H9 (cell line): ENCODE results near the gene PITX3. TPM values are rescaled to one million over a fixed set of nuclear protein-coding genes. Genes with fewer than 3 reads are reported as not detected.

Experiments
- DNase-seq: peaks from one replicate; pipeline ENCODE4 v3.0.0-alpha.2; 2017
- H2AFZ ChIP-seq: one replicate; pipeline ENCODE4 v1.6.1; 2013; ENCODE audit warnings: mild to moderate bottlenecking, low read length, control low read depth, moderate library complexity
- H2AK5ac ChIP-seq: 2 replicates; pipeline ENCODE4 v1.6.1; 2013; ENCODE audit warnings: low read length, control low read depth, mixed read lengths; ENCODE audit not compliant: insufficient read length
- H2BK120ac ChIP-seq: one replicate; pipeline ENCODE4 v1.6.1; 2013; ENCODE audit warnings: low read depth, mild to moderate bottlenecking, low read length, control low read depth, inconsistent platforms; ENCODE audit not compliant: poor library complexity, severe bottlenecking
- H2BK12ac ChIP-seq: 2 replicates; pipeline ENCODE4 v1.6.1; 2013; ENCODE audit warnings: low read length, control low read depth, mixed read lengths, low read depth; ENCODE audit not compliant: insufficient read length
- H2BK15ac ChIP-seq: 2 replicates; pipeline ENCODE4 v1.6.1; 2013; ENCODE audit warnings: low read depth, low read length, control low read depth
- H2BK20ac ChIP-seq: one replicate; pipeline ENCODE4 v1.6.1; 2013; ENCODE audit warnings: low read depth, mild to moderate bottlenecking, low read length, control low read depth, inconsistent platforms; ENCODE audit not compliant: poor library complexity, severe bottlenecking
- H2BK5ac ChIP-seq: 2 replicates; pipeline ENCODE4 v1.6.1; 2013; ENCODE audit warnings: low read length, control low read depth, mixed read lengths; ENCODE audit not compliant: insufficient read length
- H3K14ac ChIP-seq: 2 replicates; pipeline ENCODE4 v1.6.1; 2013; ENCODE audit warnings: low read length, control low read depth; ENCODE audit not compliant: insufficient read depth
- H3K18ac ChIP-seq: 2 replicates; pipeline ENCODE4 v1.6.1; 2013; ENCODE audit warnings: low read depth, mild to moderate bottlenecking, mixed read lengths, low read length, control low read depth; ENCODE audit not compliant: insufficient read length
- H3K23ac ChIP-seq: 2 replicates; pipeline ENCODE4 v1.6.1; 2013; ENCODE audit warnings: low read length, control low read depth, mixed read lengths, low read depth; ENCODE audit not compliant: insufficient read length
- H3K23me2 ChIP-seq: 2 replicates; pipeline ENCODE4 v1.6.1; 2013; ENCODE audit warnings: low read depth, mild to moderate bottlenecking, mixed read lengths, low read length, control low read depth; ENCODE audit not compliant: insufficient read length, poor library complexity, severe bottlenecking
- H3K27ac ChIP-seq: 2 replicates; pipeline ENCODE4 v1.5.1; 2013; ENCODE audit warnings: low read length, control low read depth, mixed read lengths, low read depth; ENCODE audit not compliant: insufficient read length
- H3K27me3 ChIP-seq: 2 replicates; pipeline ENCODE4 v1.6.1; 2013; ENCODE audit warnings: low read length, control low read depth, inconsistent platforms; ENCODE audit not compliant: insufficient read depth
- H3K4ac ChIP-seq: 2 replicates; pipeline ENCODE4 v1.6.1; 2013; ENCODE audit warnings: low read depth, mild to moderate bottlenecking, control low read depth, inconsistent platforms, low read length, moderate library complexity
- H3K4me1 ChIP-seq: 2 replicates; pipeline ENCODE4 v1.6.1; 2013; ENCODE audit warnings: low read length, control low read depth, inconsistent platforms; ENCODE audit not compliant: insufficient read depth
- H3K4me2 ChIP-seq: 2 replicates; pipeline ENCODE4 v1.6.1; 2013; ENCODE audit warnings: low read length, control low read depth, mixed read lengths; ENCODE audit not compliant: insufficient read length, insufficient read depth
- H3K56ac ChIP-seq: 2 replicates; pipeline ENCODE4 v1.6.1; 2013; ENCODE audit warnings: low read depth, mild to moderate bottlenecking, mixed read lengths, low read length, control low read depth; ENCODE audit not compliant: insufficient read length
- H3K79me1 ChIP-seq: 2 replicates; pipeline ENCODE4 v1.6.1; 2013; ENCODE audit warnings: low read depth, mild to moderate bottlenecking, moderate library complexity, low read length, control low read depth, inconsistent platforms; ENCODE audit not compliant: insufficient read depth, poor library complexity, severe bottlenecking
- H3K79me2 ChIP-seq: 2 replicates; pipeline ENCODE4 v1.6.1; 2013; ENCODE audit warnings: low read length, control low read depth, inconsistent platforms; ENCODE audit not compliant: insufficient read depth
- H3K9ac ChIP-seq: 2 replicates; pipeline ENCODE4 v1.6.1; 2013; ENCODE audit warnings: low read length, control low read depth, mixed read lengths; ENCODE audit not compliant: insufficient read length; ENCODE audit errors: extremely low read depth
- H3K9me3 ChIP-seq: one replicate; pipeline ENCODE4 v1.6.1; 2013; ENCODE audit warnings: low read depth, low read length, inconsistent platforms; ENCODE audit not compliant: control insufficient read depth
- H3T11ph ChIP-seq: one replicate; pipeline ENCODE4 v1.6.1; 2013; ENCODE audit warnings: mild to moderate bottlenecking, low read length, control low read depth, inconsistent platforms
- H4K20me1 ChIP-seq: one replicate; pipeline ENCODE4 v1.6.1; 2013; ENCODE audit not compliant: control insufficient read depth, insufficient read length, insufficient read depth
- H4K5ac ChIP-seq: 2 replicates; pipeline ENCODE4 v1.6.1; 2013; ENCODE audit warnings: low read depth, mild to moderate bottlenecking, mixed read lengths, low read length, control low read depth; ENCODE audit not compliant: insufficient read length
- H4K8ac ChIP-seq: replicated peaks from 2 replicates; pipeline ENCODE4 v1.6.1; 2013; ENCODE audit warnings: low read length, control low read depth, mixed read lengths, low read depth; ENCODE audit not compliant: insufficient read length
- H4K91ac ChIP-seq: 2 replicates; pipeline ENCODE4 v1.6.1; 2013; ENCODE audit warnings: low read depth, mild to moderate bottlenecking, moderate library complexity, mixed read lengths, low read length, control low read depth; ENCODE audit not compliant: insufficient read length
- H3K27ac Mint-ChIP-seq, 3 experiments: 2 replicates in 2 of 3; 3 replicates in 1 of 3; pipeline ENCODE4 v1.8.0; 2020 to 2021; ENCODE audit warnings: mixed read lengths in 3 of 3, mild to moderate bottlenecking in 1 of 3, moderate library complexity in 1 of 3
- H3K27me3 Mint-ChIP-seq: 2 replicates; pipeline ENCODE4 v1.8.0; 2021; ENCODE audit warnings: low read depth, mild to moderate bottlenecking, moderate library complexity, mixed read lengths
- H3K36me3 Mint-ChIP-seq, 3 experiments: 2 replicates in 2 of 3; 3 replicates in 1 of 3; pipeline ENCODE4 v1.8.0; 2020 to 2021; ENCODE audit warnings: low read depth in 3 of 3, mixed read lengths in 3 of 3; ENCODE audit not compliant: insufficient read depth in 1 of 3
- H3K4me1 Mint-ChIP-seq, 2 experiments: 2 replicates each; pipeline ENCODE4 v1.8.0; 2020; ENCODE audit warnings: mixed read lengths in 2 of 2
- H3K4me3 Mint-ChIP-seq, 2 experiments: 2 replicates in 1 of 2; 3 replicates in 1 of 2; pipeline ENCODE4 v1.8.0; 2020 to 2021; ENCODE audit warnings: mild to moderate bottlenecking in 2 of 2, mixed read lengths in 2 of 2, moderate library complexity in 1 of 2
- H3K9me3 Mint-ChIP-seq, 2 experiments: 2 replicates in 1 of 2; 3 replicates in 1 of 2; pipeline ENCODE4 v1.8.0; 2020; ENCODE audit warnings: mild to moderate bottlenecking in 2 of 2, mixed read lengths in 2 of 2, moderate library complexity in 1 of 2
- CTCF ChIP-seq: fragments of 200-600 bp; sonication (generic); conservative IDR thresholded peaks from 3 replicates; pipeline ENCODE4 v1.8.0; 2021; ENCODE audit warnings: antibody characterized with exemption, mild to moderate bottlenecking
- WGBS: extraction: QIAGEN DNeasy Blood & Tissue Kit; methylation state at CpG from one replicate; pipeline ENCODE4 v1.1.7; 2013; ENCODE audit warnings: missing lambda C conversion rate, low lambda C conversion rate, mixed read lengths; ENCODE audit not compliant: insufficient read length; ENCODE audit errors: extremely low coverage; 5-methylcytosine and 5-hydroxymethylcytosine counted together
- total RNA-seq: library from RNA; stranded (reverse); gene quantifications from 2 replicates; pipeline ENCODE4 v1.2.1, GENCODE V29; 2021

Gene PITX3
- total RNA-seq, 1 experiment from 2014 or later = not detected

GRCh38 chr10:102236006-102236405 is 5.3 kb downstream of the PITX3 start:
- Histone ChIP-seq H4K5ac (no peak overlapping the region), H3T11ph (no peak overlapping the region), H2BK5ac (no peak overlapping the region), H3K79me1 (no peaks in the 10 kb centered on the region), H3K27me3 (peaks cover 70% of the 10 kb centered on the region), H3K23ac (no peak overlapping the region), H3K79me2 (no peaks in the 10 kb centered on the region), H3K23me2 (peaks cover 10% of the 10 kb centered on the region), H3K56ac (no peak overlapping the region), H3K9me3 (no peaks in the 10 kb centered on the region), H4K20me1 (peaks cover 2% of the 10 kb centered on the region), H3K9ac (no peak overlapping the region), H3K4ac (no peak overlapping the region), H3K4me2 (no peak overlapping the region), H2AFZ (no peak overlapping the region), H3K18ac (no peak overlapping the region), H2BK12ac (no peak overlapping the region), H4K91ac (no peak overlapping the region), H2BK20ac (no peak overlapping the region), H3K4me1 (no peaks in the 10 kb centered on the region), H2BK120ac (no peak overlapping the region), H2AK5ac (no peak overlapping the region), H3K14ac (no peak overlapping the region), H2BK15ac (no peak overlapping the region), H4K8ac (no peak overlapping the region), H3K27ac (no peak overlapping the region)
- no peaks in the 10 kb centered on the region; a peak in 1 of 5 replicates for H3K9me3 Mint-ChIP-seq
- TF ChIP-seq CTCF = no peak
- no peak for DNase-seq
- no peaks in the 10 kb centered on the region; a peak in 1 of 7 replicates for H3K36me3 Mint-ChIP-seq
- peaks cover 7 to 22% of the 10 kb centered on the region in 2 experiments for H3K4me1 Mint-ChIP-seq
- H3K4me3 Mint-ChIP-seq = no peak overlapping the region; a peak in 1 of 5 replicates
- no CpG with 5 or more reads among the region's 8 CpGs for WGBS
- no peak overlapping the region for H3K27ac Mint-ChIP-seq
- peaks cover 98% of the 10 kb centered on the region for H3K27me3 Mint-ChIP-seq
